Measurements from ENCODE around the gene IL17RE.
"Not testable (repeated sequence)": the region's sequence is repeated elsewhere in the genome, so short reads cannot be mapped to it uniquely, and the experiment has no call there.

Gene IL17RE

GRCh38 chr3:9898467-9899241, 4.0 kb upstream of the IL17RE start:
- H3K9me3 ChIP-seq: no peaks in the 10 kb centered on the region
- H3K36me3 ChIP-seq: peaks cover 1% of the 10 kb centered on the region
- H3K27ac ChIP-seq: no peak overlapping the region
- no peaks in the 10 kb centered on the region for H3K27me3 ChIP-seq
- H3K4me1 ChIP-seq (ENCODE audit: control insufficient read depth in 1 of 2, insufficient read depth in 1 of 2, low read depth in 1 of 2, low read length in 1 of 2): peaks cover 12 to 15% of the 10 kb centered on the region in 2 experiments
- TF ChIP-seq CTCF (IDR thresholded peaks at IDR 0.05): no peak
- no peak overlapping the region for H3K4me3 ChIP-seq (ENCODE audit: low read depth in 1 of 2, low read length in 1 of 2)

GRCh38 chr3:9899289-9899791, 3.3 kb upstream of the IL17RE start:
- Histone ChIP-seq H3K27me3 (no peaks in the 10 kb centered on the region), H3K27ac (no peak overlapping the region), H3K9me3 (no peaks in the 10 kb centered on the region), H3K4me1 (ENCODE audit: control insufficient read depth in 1 of 2, insufficient read depth in 1 of 2, low read depth in 1 of 2, low read length in 1 of 2) (peaks cover 12 to 15% of the 10 kb centered on the region in 2 experiments), H3K4me3 (ENCODE audit: low read depth in 1 of 2, low read length in 1 of 2) (no peak overlapping the region), H3K36me3 (no peaks in the 10 kb centered on the region)
- no peak for TF ChIP-seq CTCF (IDR thresholded peaks at IDR 0.05)

- H3K4me1 ChIP-seq (ENCODE audit: control insufficient read depth in 1 of 2, insufficient read depth in 1 of 2, low read depth in 1 of 2, low read length in 1 of 2): peaks cover 12 to 15% of the 10 kb centered on the region in 2 experiments
- not testable (repeated sequence) for H3K27me3 ChIP-seq; H3K27ac ChIP-seq; H3K36me3 ChIP-seq; H3K9me3 ChIP-seq; H3K4me3 ChIP-seq (ENCODE audit: low read depth in 1 of 2, low read length in 1 of 2)
Observed at GRCh38 chr3:9900965-9901415, 1.7 kb upstream of the IL17RE start.

GRCh38 chr3:9901967-9902366, 681 bp upstream of the IL17RE start:
- no peaks in the 10 kb centered on the region for H3K36me3 ChIP-seq
- TF ChIP-seq CTCF (IDR thresholded peaks at IDR 0.05): no peak
- no peak overlapping the region for H3K4me3 ChIP-seq (ENCODE audit: low read depth in 1 of 2, low read length in 1 of 2)
- no peaks in the 10 kb centered on the region for H3K9me3 ChIP-seq
- no peaks in the 10 kb centered on the region for H3K27me3 ChIP-seq
- H3K27ac ChIP-seq: no peak overlapping the region
- H3K4me1 ChIP-seq (ENCODE audit: control insufficient read depth in 1 of 2, insufficient read depth in 1 of 2, low read depth in 1 of 2, low read length in 1 of 2): peaks cover 12 to 15% of the 10 kb centered on the region in 2 experiments

- no peak overlapping the region for H3K4me3 ChIP-seq (ENCODE audit: low read depth in 1 of 2, low read length in 1 of 2)
- H3K27ac ChIP-seq: no peak overlapping the region
- TF ChIP-seq CTCF (IDR thresholded peaks at IDR 0.05): no peak
- no peaks in the 10 kb centered on the region for H3K27me3 ChIP-seq
- no peaks in the 10 kb centered on the region for H3K9me3 ChIP-seq
- H3K4me1 ChIP-seq (ENCODE audit: control insufficient read depth in 1 of 2, insufficient read depth in 1 of 2, low read depth in 1 of 2, low read length in 1 of 2): peaks cover 12 to 15% of the 10 kb centered on the region in 2 experiments
- H3K36me3 ChIP-seq: no peaks in the 10 kb centered on the region
Observed at GRCh38 chr3:9903238-9903624, 583 bp downstream of the IL17RE start.

- peaks cover 12 to 14% of the 10 kb centered on the region in 2 experiments for H3K4me1 ChIP-seq (ENCODE audit: control insufficient read depth in 1 of 2, insufficient read depth in 1 of 2, low read depth in 1 of 2, low read length in 1 of 2)
- no peaks in the 10 kb centered on the region for H3K27me3 ChIP-seq
- no peaks in the 10 kb centered on the region for H3K9me3 ChIP-seq
- H3K4me3 ChIP-seq (ENCODE audit: low read depth in 1 of 2, low read length in 1 of 2): no peak overlapping the region
- TF ChIP-seq CTCF (IDR thresholded peaks at IDR 0.05): no peak
- H3K36me3 ChIP-seq: no peaks in the 10 kb centered on the region
- H3K27ac ChIP-seq: no peak overlapping the region
Observed at GRCh38 chr3:9903904-9904303, 1.3 kb downstream of the IL17RE start.

Data from neutrophil (primary cell).